GM18499 (cell line): ENCODE results near the gene HTT-AS.

Experiments used
- ATAC-seq: cut with Tn5 transposase; IDR thresholded peaks from one replicate; pipeline ENCODE4 v1.9.1; 2021; ENCODE audit warnings: moderate number of reproducible peaks; ENCODE audit not compliant: insufficient read depth, unreplicated experiment

HTT-AS gene

DNA sequence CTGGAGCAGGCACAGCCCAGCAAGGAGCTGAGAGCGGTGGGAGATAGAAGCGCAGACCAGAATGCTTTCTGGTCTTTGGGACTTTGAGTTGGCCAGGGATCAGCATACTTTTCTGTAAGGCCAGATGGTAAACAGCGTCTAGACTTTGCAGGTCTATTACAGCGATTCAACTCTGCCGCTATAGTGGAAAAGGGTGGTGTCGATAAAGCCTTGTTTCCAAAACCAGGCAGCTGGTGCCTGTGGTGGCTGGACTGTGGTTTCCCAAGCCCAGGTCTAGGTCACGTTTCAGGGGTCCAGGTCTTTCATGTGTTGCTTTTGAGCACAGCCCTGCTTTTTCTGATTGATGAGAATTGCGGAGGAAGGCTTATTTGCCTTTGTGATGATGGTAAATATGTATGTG, 40.1 kb downstream of the HTT-AS start:
- no peak for ATAC-seq

DNA sequence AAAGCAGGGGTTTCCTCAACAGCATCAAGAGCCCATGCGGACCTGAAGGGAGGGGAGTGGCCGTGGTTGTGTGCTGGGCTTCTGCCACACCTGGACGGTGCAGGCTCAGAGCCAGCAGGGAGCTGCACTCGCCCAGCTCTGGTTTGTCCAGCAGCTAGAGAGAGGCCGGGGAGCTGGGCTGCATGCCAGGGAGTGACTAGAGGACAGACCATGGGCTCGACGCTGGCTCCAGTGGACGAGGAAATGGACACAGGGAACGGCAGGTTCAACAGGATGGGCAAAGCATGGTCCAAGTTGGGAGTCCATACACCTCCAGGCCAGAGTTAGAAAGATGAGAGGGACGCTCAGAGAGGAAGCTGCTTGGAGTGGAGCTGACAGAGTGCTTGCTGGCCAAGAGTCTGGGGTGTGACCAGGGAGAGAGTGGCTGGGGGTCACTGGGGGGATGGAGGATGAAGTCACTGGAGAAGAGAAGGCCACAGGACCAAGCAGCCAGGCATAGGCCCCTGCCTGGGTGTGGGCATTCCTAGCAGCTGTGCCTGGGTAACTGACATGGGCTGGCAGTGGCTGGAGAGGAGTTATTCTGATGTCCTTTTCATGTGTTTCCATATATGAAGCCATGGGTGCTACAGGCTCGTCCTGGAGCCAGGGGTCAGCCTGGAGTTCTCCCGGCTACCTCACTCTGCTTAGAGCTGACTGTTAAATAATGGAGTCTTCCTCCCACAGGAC, 42.8 kb downstream of the HTT-AS start:
- ATAC-seq: no peak

DNA sequence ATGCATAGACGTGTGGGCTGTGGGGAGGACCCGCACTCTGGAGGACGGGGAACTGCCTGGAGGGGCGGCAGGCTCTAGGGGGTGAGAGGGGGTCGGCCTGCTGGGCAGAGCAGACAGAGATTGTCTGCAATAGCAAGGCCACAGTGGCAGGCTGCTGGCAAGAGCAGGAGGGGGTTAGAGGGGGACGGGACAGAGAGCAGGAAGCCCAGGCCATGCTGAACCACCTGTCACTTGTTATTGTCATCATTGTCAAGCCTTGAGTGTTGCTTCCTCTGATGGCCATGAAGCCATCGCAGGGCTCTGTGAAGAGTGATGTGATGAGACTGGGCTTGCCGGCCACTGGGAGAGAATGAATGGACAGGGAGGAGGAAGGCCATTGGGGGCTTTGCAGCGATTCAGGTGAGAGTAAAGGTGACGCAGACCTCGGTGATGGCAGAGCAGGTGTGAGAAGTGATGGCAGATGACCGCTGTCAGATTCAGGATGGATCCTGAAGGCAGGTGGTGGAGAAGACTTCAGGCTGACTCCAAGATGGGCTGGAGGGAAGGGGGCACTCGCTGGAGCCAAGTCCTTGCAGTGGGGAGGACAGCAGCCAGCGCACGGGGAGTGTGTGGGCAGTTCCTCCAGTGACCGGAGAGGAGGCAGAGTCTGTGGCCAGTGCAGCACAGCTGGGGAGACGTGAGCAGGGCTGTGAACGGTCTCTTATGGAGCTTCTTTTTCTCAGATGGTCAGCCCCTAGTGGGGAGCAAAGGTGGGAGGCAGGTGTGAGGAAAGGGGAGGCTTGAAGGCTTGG, 43.6 kb downstream of the HTT-AS start:
- ATAC-seq: no peak

DNA sequence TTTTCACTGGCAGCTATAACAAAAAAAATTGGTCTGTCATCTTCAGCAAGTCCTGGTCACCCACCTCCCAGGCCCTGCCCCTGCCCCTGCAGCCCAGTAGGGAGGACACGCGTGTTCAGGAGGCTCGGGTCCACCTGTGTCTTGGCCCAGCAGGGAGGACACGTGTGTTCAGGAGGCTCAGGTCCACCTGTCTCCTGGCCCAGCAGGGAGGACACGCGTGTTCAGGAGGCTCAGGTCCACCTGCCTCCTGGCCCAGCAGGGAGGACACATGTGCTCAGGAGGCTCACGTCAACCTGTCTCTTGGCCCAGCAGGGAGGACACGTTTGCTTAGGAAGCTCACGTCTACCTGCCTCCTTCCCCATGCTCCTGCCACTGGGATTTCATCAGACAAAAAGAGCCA, 44.9 kb downstream of the HTT-AS start:
- ATAC-seq: no peak

DNA sequence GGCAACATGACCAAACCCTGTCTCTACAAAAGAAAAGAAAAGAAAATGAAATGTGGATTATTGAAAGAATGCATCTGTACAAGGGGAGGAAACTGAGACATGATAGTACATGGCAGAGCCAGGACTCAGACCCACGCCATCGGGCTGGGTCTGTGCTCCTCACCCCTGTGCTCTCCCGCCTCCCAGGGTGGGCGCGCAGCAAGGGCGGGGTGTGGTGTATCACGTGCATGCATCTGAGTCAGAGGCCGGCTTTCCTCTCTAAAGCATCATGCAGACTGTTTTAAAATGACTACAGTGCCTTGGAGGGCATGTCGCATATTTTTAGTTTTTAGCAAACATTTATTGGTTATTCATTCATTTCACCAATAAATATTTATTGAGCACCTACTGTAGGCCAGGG, 47.8 kb downstream of the HTT-AS start:
- no peak for ATAC-seq

DNA sequence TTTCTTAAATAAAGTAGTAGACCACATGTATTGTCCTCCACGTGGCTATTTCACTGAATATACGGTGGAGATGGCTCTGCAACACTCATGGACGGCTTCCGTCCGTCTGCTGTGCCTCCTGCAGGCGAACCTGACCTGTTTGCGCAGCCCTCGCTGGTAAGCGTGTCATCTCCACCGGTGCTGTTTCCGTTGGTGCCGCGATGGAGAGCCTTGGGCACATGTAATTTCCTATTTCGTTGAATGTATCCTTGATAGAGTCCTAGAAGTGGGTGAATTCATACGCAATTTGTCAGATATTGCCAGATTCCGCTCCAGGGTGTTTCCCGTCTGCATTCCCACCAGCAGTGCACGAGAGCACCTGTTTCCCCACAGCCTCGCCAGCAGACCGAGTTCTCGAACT, 48.5 kb downstream of the HTT-AS start:
- no peak for ATAC-seq

DNA sequence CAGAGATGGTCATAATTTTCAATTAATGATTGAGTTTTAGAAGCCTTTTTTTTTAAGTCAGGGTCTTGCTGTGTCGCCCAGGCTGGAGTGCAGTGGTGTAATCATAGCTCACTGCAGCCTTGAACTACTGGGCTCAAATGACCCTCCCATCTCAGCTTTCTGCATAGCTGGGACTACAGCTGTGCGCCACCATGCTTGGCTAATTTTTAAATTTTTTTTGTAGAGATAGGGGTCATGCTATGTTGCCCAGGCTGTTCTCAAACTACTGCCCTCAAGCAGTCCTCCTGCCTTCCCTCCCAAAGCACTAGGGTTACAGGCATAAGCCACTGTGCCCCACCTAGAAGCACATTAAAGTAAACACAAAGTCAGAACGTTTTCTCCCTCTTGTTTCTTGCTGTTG, 51.7 kb downstream of the HTT-AS start:
- ATAC-seq: no peak

DNA sequence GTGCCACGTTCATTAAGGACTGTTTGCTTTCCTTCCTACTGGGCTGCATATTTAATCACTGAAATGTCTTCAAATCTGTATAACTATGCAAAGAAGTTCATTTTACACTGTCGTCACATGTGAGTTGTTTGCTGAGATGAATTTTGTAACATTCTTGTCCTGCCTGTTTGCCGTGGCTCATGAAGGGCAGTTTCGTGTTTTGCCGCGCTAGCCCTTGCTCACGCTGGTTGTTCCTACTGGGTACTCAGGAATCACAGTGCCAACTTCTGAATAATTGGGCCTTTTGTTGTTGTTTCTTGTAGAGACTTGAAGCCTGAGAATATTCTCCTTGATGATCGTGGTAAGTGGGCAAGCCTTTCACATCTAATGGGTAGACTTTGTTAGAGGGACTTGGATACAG, 52.2 kb downstream of the HTT-AS start:
- no peak for ATAC-seq

DNA sequence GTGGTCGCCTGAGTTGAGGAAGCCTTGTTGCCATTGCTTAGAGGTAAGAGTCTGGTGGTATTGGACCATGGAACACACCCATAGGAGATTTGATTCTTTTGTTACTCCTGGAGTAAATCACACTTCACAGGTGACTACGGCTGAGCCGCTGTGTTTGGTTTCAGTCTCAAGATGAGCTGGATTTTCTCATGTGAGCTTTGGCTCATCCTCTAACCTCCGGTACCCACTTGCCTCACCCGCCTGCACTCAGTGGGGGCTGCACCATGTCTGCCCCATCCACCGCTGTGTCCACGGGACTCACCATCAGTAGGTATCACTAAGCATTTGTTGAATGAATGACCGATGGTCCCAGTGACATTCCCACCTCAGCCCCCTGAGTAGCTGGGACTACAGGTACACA, 52.7 kb downstream of the HTT-AS start:
- ATAC-seq: no peak

DNA sequence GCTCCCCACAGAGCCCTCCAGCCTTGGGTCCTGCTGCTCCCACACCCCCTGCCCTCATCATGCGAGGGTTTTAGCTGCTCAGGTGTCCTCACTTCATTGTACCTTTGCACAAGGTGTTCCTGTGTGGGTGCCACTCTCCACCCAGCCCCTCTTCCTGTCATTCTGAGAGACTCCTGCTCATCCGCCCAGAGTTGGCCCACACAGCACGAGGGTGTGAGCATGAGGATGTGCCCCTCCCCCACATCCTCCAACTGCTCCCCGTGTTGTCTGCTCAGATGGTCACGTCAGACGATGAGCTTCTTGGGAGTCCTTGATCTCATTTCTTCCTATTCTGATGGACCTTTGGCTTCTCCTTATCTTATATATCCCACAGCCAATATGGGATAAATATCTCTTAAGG, 53.2 kb downstream of the HTT-AS start:
- no peak for ATAC-seq

DNA sequence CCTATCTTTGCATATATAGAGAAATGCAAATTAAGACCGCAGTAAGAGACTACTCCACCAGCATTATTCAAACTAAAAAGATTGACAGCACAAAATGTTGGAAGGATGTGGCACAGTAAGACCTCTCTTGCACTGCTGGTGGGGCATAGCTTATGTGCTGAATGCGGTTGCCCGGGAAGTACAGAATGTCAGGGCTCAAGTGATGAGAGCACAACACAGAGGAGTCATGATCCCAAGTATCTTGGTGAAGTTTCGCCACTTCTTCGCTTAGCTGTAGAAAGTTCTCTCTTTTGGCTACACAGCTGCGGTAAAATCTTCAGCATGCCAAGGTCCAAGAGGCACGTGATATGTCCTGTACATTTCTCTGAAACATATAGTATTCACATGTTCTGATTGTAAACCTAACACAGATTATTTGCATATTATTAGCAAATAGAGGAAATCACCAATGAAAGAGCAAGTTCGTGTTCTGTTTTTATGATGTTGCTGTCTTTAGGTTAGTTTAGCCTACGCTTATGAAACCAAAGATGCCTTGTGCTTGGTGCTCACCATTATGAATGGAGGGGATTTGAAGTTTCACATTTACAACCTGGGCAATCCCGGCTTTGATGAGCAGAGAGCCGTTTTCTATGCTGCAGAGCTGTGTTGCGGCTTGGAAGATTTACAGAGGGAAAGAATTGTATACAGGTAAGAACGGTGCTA, 55.0 kb downstream of the HTT-AS start:
- no peak for ATAC-seq

DNA sequence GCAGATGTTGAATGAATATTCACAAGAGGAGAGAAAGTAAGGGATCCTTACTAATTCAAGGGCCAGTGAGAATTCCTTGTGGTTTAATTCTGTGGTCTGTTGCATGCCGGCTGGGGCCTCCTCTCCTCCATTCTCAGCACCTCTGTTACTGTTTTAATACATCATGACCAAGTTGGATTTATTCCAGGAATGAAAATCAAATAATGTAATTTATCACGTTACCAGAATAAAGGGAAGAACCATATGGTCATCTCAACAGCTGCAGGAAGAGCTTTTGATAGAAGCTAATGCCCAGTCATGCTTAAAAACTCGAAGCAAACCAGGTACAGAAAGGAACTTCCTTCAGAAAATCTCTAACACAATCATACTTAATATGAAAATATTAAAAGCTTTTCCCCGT, 56.8 kb downstream of the HTT-AS start:
- ATAC-seq: no peak

DNA sequence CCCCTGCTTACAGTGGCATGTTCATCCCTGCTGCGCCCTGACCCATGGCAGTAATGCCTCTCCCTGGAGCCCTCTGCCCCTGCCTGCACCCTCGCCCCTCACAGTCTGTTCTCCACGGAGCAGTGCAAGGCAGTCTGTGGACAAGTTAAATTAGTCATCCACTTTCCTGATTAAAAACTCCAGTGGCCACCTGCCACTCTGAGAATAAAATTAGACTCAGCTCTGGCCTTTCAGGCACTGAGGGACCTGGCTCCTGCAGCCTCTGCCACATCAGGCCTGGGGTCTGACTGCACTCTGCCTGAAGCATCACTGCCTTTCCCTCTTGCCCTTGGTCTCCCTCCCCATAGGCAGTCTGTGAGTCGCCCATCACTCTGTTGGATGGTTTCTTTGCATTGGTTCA, 57.4 kb downstream of the HTT-AS start:
- ATAC-seq: no peak

DNA sequence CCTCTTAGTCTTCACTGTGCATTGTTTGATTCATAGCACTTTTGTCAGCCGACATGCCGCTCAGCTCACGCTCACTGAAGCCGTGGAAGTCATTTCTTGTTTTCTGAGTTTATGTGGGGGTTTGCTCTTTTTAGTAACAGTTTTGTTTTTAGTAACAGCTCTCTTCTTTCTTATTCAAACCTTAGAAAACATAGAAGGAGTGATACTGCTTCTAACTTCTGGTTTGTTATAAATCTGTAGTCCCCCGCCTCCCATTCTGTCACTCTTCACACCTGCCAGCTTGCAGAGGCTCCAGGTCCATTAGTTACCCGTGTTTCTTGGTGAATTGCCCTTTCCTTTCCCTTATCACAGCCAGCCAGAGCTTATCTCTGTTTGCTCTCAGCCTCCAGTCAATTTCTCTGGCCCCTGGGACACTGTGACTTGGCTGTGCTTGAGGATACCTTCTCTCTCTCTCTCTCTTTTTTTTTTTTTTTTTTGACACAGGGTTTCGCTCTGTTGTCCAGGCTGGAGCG, 60.4 kb downstream of the HTT-AS start:
- no peak for ATAC-seq
